Stimulated activated CD8-positive, alpha-beta memory T cell treated with anti-CD3 and anti-CD28 coated beads, Interleukin-7, amount 100 ng/mL, for 4 hours (primary cell): ENCODE results near the gene NCDN.

Experiments
- DNase-seq, 2 donors: peaks; one replicate each; pipeline ENCODE4 v3.0.0-alpha.2; 2020; ENCODE audit warnings: low read depth in 2 of 2

Gene NCDN

DNA sequence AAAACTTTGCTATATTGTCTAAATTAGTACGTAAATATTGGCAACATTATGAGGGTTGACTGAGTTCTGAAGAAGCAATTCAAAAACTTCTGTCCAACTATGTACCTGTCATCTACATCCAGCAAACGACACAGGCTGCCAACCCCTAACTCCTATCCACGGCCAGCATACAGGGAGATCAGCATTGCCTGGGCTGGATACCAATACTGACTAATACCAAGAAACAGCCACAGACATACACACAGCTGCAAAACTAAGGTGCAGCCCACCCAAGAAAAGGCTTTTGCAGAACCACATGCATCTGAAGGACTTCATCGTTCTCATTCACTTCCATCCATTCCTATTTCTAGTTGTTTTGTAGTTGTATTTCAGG, 2.4 kb upstream of the NCDN start:
- no peak for DNase-seq

DNA sequence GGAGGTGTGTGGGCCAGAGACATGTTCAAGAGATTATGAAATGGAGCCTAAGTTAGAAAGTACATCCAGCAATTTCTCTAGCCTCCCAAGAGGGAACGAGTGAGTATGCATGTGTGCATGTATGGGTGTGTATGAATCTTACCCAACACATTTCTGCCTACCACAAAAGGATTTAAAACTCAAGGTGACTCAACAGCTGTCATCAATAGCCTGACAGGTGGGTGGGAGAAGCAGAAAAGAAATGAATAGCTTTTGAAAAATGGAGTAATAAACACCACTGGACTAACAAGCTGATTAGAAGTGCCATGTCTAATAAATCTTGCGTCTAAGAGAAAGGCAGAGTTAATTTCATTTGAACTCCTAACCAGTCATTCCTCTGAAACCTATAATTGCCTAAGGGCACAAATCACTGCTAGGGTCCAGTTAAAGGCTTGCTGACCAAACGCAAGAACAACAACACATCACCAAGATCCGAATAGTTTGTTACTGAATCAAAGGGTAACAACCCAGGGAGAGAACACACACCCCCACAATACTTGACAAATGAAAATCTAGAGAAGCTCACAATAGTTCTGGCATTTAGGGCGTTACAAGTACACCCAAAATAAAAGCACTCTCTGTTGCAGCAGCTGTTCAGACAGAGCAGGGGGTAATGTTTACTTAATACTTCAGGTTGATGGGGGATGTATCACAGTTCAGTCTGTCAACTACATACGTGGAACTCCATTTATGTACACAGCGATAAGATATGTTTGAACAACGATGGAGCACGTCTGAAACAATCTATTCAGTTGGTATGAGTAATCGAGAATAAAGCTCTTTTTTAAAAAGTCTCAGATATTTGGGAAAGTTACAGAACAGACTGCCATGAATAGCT, 1.8 kb upstream of the NCDN start:
- DNase-seq = no peak

DNA sequence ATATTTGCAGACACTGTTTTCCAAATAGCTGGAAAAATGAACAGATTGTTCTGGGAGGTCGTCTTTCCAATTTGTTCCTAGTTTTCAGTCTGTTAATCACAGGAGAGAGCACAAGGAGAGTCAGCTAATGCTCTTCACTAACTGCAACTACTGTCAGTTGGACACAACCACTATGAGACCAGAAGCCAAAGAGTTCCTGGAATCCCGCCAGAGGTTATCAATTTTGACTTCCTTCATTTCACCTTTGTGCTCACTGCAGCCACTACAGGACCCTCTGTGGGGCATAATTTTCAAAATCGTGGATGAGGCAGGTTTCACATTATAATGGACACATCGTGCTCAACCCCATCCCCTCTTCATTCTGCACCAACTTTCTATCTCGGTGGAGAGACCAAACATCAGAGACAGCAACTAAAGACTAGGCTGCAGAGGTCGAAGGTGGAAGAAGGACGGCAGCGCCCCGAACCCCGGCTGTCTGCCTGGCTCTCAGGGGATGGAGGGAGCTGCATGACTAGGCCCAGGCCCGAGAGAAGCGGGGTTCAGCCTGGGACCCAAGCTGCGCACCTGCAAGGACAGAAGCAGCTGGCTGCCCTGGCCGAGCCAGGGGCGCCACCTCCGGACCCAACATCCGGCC, 998 bp upstream of the NCDN start:
- DNase-seq = no peak

DNA sequence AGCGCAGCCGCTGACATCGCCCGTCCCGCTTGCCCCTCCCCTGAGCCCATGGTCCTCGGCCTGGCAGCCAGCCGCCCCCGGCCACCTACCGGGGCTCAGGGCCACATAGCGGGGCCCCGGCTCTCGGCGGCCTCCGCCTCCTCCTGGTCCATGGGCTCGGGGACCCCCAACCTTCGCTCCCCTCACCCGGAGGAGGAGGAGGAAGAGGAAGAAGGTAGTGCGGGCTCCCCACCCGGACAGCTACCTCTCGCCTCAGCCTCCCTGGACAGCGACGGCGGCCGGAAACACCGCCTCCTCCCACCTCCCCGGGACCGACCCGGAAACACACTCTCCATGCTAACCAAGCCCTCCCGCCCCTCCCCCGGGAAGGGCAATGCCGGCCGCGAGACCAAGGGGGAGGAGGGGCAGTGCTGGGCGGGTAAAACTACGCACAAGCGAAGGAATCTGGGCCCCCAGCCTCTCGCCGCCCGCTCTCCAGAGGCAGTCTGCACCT, 435 bp upstream of the NCDN start, which contains the start of gene KIAA0319L:
TSS of gene KIAA0319L (minus strand) at position 286 of the 493 bp plus-strand sequence. CDS start 2,912 bp downstream, outside the sequence.
- peak in 1 of 2 donors; percentile 67 for DNase-seq

DNA sequence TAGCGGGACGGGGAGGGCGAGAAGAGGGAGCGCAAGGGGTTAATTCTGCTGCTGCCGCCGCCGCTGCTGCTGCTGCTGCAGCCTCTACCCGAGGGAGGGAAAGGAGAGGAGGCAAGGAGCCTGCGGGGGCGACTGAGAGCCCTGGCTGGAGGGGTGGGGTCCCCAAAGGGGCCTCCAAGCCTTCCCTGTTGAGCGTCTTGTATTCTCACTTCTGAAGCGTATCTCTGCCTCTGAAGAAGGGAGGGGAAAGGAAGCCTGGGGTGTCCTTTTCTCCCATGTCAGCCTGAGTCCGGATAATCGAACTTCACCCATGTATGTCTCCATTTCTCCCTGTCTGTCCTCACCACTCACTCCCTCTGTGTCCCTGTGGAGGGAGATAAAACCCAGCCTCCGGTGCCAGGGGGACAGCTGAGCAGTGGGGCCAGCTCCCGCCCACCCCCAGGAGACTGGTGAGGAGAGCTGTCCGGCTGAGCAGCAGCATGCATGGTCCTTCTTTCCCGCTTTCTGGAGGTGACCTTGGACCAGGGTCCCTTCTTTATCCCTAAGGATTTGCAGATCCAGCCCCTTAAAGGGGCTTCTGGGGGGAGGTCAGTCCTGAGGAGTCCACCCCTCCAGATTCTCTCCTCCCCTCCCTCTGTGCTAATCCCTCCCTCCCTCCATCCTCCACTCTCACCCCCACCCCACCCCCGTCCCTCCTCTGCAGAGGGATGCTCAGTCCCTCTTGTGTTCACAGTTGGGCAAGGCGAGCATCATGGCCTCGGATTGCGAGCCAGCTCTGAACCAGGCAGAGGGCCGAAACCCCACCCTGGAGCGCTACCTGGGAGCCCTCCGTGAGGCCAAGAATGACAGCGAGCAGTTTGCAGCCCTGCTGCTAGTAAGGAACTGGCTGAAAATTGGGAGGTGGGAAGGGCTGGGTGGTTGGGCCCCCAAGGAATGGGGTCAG, 1.0 kb downstream of the NCDN start:
- DNase-seq = no peak

DNA sequence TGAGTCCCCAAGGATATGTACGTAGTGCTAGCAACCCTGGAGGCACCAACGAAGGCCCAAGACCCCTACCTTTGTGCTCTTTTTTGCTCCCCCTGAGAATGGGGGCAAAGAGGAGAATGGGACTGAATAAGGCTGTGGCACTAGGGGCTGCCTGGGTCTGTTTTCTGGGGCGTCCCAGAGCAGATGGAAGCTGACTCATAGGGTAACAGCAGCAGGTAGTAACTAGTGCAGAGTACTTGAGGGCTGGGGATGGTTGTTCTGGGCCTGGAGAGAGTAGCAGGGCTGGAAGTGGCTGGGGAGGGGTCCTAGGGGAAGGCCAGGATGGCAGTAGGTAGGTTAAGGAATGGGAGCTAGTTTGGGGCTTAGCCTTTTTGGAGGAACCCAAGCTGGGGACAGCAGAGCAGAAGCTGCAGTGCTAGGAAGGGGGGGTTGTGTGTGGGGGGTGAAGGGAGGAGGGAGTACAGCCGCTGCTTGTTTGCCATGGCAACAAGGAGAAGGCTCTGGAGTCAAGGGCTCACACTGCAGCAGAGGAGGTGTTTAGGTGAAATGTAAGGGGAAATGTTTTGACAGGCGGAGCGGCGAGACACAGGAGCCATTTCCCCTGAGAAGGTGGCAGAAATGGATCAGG, 1.8 kb downstream of the NCDN start:
- no peak for DNase-seq

DNA sequence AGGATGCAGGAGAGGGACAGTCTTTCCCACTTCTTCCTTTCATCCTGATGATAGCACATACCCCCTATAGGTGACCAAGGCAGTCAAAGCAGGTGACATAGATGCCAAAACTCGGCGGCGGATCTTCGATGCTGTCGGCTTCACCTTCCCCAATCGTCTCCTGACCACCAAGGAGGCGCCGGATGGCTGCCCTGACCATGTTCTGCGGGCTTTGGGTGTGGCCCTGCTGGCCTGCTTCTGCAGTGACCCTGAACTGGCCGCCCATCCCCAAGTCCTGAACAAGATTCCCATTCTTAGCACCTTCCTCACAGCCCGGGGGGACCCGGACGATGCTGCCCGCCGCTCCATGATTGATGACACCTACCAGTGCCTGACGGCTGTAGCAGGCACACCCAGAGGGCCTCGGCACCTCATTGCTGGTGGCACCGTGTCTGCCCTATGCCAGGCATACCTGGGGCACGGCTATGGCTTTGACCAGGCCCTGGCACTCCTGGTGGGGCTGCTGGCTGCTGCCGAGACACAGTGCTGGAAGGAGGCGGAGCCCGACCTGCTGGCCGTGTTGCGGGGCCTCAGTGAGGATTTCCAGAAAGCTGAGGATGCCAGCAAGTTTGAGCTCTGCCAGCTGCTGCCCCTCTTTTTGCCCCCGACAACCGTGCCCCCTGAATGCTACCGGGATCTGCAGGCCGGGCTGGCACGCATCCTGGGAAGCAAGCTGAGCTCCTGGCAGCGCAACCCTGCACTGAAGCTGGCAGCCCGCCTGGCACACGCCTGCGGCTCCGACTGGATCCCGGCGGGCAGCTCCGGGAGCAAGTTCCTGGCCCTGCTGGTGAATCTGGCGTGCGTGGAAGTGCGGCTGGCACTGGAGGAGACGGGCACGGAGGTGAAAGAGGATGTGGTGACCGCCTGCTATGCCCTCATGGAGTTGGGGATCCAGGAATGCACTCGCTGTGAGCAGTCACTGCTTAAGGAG, 2.9 kb downstream of the NCDN start:
- DNase-seq = no peak

DNA sequence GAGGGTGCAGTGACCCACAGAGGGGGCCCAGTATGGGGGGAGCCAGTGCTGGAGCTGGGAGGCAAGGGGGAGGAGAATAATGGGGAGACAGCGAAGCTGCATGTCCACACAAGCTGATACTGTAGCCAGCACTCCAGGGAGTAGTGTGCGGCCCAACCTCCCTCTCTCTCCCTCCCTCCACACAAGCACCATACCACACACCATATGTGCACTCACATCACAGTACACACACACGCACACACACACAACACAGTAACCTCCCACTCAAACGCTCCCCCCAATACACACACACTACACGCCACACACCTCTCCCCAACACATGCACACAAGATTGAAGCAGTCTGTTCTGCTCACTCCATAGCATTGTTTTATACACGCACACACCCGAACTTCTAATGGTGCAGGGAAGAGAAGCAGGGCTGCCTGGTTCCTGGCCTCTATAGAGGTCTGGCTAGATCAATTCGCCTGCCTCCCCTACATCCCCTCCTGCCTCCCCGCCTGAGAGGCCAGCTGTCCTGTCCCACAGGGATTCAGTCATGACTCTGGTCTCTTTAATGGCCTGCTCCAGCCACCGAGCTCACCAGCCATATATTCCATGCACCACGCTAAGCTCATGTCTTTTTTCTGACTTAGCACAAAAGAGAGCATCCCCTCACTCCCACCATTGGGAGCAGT, 3.8 kb downstream of the NCDN start:
- DNase-seq = no peak

DNA sequence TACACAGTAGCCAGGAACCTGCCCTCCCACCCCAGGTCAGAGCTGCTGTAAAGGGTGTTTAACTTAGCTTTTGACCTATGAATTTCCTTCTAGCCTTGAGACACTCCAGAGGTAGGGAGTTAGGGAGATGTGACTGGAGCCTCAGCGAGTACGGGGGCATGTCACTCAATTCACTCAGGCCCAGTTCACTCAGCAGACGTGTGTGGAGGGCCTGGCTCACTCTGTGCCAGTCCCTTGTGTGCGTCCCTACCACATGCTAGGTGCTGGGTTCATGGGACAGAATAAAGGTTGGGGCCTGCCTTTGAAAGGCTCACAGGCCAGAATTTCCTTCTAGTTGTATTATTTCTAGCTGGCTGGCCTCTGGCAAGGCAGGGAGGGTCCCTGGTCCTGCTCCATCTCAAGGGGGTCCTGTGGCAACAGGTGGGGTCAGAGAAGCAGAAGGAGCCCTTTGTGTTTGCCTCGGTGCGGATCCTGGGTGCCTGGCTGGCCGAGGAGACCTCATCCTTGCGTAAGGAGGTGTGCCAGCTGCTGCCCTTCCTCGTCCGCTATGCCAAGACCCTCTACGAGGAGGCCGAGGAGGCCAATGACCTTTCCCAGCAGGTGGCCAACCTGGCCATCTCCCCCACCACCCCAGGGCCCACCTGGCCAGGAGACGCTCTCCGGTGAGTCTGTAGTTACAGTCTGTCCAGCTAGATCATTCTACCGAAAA, 4.5 kb downstream of the NCDN start:
- DNase-seq = no peak

DNA sequence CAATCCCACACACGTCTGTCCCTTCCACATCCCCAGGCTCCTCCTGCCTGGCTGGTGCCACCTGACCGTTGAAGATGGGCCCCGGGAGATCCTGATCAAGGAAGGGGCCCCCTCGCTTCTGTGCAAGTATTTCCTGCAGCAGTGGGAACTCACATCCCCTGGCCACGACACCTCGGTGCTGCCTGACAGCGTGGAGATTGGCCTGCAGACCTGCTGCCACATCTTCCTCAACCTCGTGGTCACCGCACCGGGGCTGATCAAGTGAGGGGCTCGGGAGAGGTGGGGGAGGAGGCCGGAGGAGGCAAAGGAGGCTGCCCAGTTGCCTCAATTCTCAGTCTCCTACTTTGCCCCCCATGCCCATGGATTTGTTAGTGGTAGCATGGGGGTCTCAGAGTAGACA, 5.6 kb downstream of the NCDN start:
- no peak for DNase-seq

DNA sequence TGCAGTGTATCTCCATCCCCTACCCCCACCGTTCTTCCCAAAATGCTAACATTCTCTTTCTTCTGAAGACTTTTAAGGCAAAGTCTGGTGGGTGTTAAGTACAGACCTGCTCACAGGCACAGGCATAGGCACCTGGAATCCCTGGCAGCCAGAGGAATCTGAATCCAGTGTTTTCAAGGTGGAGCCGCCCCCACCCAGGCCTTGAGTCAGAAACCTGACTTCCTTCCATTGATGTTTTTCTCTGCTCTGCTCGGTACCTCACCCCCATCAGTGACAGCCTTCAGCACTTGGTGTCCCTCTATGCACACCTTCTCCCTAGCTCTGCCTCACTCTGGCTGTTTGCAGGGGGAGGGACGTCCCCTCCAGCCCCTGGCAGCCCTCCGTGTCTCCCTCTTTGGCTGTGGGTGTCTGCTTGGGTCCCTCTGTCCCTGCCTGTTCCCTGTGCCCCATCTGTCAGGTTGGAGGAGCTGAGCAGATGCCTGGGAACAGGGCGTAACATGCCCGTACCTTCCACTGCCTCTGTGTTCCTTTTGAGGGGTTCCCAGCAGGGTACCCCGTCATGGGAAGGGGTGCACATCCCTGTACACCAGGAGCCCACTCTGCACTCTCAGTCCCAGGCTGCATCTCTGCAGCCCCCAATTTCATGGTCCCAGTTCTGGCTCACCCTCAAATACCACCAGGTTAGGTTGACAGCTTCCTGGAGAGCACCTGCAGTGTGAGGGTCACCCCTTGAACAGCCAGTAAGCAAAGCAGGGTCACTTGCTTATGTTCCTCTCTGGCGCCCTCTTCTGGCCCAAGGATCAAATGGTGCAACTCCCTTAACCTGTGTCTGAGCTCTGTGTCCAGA, 6.7 kb downstream of the NCDN start:
- DNase-seq = peak; percentile 55 to 68

DNA sequence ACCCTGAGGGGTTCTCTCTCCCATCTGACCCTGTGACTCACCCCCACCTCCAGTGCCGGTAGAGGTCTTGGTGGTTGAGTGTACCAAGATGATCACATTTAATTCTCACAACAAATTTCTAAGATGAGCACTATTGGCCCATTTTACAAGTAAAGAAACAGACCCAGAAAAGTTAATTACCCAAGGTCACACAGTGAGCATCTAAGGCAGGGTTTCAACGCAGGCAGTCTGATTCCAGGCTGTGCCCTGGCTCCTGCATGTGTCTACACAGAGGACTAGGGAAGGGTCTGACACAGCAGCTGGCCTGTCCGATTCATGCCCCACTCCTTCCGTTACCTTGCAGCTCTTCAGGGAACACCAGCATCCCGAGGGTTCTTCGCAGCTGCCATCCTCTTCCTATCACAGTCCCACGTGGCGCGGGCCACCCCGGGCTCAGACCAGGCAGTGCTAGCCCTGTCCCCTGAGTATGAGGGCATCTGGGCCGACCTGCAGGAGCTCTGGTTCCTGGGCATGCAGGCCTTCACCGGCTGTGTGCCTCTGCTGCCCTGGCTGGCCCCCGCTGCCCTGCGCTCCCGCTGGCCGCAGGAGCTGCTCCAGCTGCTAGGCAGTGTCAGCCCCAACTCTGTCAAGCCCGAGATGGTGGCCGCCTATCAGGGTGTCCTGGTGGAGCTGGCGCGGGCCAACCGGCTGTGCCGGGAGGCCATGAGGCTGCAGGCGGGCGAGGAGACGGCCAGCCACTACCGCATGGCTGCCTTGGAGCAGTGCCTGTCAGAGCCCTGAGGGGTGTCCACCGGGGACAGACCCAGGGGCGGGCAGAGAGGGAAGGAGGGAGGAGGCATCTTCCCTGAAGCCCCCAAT, 7.5 kb downstream of the NCDN start:
- DNase-seq = no peak

DNA sequence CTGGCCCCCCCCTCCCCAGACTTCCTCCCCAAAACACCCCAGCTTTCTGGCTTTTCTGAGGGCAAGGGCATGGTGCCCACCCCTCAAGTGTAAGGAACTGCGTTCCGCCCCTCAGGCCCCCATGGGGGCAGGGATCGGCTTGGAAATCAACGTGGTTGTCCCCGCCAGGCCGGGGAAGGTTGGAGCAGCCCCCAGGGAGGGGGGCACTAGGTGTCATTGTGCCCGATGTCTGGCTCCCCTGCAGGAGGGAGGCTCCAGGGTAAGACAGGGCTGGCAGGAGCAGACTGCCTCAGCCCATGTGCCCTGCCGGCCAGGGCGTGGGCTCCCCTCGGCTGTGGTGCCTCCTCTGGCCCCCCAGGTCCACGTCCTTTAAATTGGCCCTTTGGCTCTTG, 8.1 kb downstream of the NCDN start:
- DNase-seq = no peak

DNA sequence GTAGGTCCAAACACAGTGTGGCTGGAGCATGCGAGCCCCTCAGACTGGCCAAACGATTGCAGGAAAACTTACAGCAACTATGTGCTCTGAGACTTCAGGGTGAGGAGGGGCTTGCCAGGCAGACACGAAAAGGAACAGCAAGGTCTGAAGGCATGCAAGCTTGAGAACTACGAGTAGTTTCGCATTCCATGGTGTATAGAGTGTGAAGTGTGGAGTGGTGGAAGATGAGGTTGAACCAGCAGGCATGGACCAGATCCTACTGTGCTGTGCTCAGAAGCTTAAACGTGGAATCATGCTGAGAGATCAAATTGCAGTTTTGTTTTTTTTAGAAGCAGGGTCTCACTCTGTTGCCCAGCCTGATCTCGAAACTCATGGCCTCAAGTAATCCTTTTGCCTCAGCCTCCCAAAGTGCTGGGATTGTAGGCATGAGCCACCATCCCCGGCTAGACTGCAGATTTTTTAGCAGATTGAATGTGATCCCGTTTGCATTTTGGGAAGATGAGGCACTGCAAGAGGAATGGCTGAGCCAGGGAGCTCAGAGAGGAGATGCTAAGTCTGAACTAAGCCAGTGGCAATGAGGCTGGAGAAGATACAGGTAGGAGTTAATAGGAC, 10.5 kb downstream of the NCDN start:
- DNase-seq = no peak

DNA sequence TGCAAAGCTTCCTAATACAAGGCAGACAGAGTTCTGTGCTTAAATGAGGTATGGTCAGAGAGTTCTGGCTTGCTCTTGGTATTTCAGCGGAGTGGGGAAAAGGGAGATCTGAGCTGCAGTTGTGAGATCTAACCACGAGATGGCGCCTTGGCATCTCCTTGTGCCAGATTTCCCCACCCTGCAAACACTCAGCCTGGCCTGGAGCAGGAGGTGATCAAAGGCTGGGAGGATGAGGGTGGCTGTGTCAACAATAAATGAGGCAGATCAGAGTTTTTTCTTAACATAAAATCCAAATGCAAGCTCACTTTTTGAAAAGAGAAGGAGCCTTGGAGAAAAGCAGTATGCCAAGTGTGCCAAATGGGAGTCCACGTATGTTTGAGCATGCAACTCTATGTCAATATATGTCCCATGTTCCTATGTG, 11.4 kb downstream of the NCDN start:
- DNase-seq = peak; percentile 38 to 45

DNA sequence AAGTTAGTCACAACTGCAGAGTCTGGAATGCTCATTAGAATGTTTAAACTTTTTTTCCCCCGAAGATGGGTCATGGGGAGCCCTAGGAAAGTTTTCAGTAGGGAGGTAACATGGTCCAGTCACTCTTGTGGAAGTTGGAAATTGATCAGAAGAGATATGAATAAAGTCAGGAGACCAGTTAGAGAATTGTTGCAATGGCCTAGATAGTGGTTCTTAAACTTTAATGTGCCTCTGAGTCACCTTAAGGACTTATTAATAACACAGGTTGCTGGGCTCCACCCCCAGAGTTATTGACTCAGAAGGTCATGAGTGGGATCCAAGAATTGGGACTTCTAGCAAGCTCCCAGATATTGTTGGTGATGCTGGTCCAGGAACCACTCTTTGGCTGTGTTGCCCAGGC, 12.3 kb downstream of the NCDN start:
- DNase-seq = no peak
